Measurements from ENCODE around the gene WRAP53. TPM values are rescaled to one million over a fixed set of nuclear protein-coding genes. Genes with fewer than 3 reads are reported as not detected.

WRAP53 gene
- total and polyA plus RNA-seq, 9 donors: 1.1 to 10.1 (median 6.1) TPM

DNA sequence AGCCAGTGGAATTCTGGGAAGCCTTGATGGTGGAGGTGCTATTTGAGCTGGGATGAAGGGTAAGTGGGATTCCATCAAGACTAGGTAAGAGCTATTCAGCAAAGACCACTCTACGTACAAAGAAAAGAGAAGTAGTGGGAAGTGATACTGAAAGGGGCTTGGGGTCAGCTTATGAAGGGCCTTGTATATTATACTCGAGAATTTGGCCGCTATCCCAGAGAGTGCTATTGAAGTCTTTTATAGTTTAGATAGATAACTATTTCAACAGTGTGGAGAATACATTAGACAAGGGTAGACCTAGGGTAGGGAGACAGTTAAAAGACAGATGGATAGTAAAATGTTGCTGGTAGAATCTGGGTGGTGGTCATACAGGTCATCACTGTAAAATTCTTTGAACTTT is 39.6 kb downstream of the WRAP53 start:
- WGBS, 3 donors: 65 to 71% (median 70%) methylated on average over 3 of the region's 3 CpGs
- Histone ChIP-seq H3K27ac (no peak overlapping the region), H3K27me3 (no peaks in the 10 kb centered on the region), H3K4me1 (ENCODE audit: insufficient read depth) (no peaks in the 10 kb centered on the region), H3K36me3 (no peaks in the 10 kb centered on the region), H3K9me3 (no peaks in the 10 kb centered on the region), H3K4me3 (no peak overlapping the region)
- intact Hi-C loops (cut with DNase I): no loop called here
- DNase-seq: no peak
- TF ChIP-seq POLR2A (IDR thresholded peaks at IDR 0.05) (no peak), EP300 (IDR thresholded peaks at IDR 0.05) (no peak)
- TF ChIP-seq, protein P1, sequence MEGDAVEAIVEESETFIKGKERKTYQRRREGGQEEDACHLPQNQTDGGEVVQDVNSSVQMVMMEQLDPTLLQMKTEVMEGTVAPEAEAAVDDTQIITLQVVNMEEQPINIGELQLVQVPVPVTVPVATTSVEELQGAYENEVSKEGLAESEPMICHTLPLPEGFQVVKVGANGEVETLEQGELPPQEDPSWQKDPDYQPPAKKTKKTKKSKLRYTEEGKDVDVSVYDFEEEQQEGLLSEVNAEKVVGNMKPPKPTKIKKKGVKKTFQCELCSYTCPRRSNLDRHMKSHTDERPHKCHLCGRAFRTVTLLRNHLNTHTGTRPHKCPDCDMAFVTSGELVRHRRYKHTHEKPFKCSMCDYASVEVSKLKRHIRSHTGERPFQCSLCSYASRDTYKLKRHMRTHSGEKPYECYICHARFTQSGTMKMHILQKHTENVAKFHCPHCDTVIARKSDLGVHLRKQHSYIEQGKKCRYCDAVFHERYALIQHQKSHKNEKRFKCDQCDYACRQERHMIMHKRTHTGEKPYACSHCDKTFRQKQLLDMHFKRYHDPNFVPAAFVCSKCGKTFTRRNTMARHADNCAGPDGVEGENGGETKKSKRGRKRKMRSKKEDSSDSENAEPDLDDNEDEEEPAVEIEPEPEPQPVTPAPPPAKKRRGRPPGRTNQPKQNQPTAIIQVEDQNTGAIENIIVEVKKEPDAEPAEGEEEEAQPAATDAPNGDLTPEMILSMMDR (IDR thresholded peaks at IDR 0.05): no peak

DNA sequence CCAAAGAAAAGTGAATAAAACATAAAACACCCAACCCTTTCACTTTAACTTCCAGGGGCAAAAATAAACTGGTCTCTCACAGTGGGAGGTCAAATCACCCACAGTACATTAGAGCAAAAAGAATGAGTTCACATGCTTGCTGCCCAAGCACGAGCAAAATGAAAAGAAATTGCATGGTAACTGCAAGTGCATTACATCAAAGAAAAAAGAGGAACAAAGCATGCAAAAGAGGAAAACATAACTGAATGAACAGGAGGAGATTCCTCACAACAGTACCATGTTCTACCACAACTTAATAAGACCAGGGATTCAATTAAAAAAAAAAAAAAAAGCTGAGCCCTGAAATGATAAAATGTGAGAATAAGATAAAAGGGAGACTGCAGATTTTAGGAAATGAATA is 41.5 kb downstream of the WRAP53 start:
- no peaks in the 10 kb centered on the region for H3K27me3 ChIP-seq
- DNase-seq: no peak
- no peak overlapping the region for H3K4me3 ChIP-seq
- no peaks in the 10 kb centered on the region for H3K9me3 ChIP-seq
- no peaks in the 10 kb centered on the region for H3K4me1 ChIP-seq (ENCODE audit: insufficient read depth)
- no peak for TF ChIP-seq POLR2A (IDR thresholded peaks at IDR 0.05)
- TF ChIP-seq, protein P1 (IDR thresholded peaks at IDR 0.05): no peak
- no peak for TF ChIP-seq EP300 (IDR thresholded peaks at IDR 0.05)
- H3K36me3 ChIP-seq: no peaks in the 10 kb centered on the region
- intact Hi-C loops (cut with DNase I): loop anchor here in 1 of 4 donors (10.0 kb wide), 1 partner anchor 255 kb away; no protein-coding TSS in a partner anchor
- 54 to 67% (median 67%) methylated on average over 1 of the region's 1 CpG for WGBS, 3 donors
- H3K27ac ChIP-seq: no peak overlapping the region

DNA sequence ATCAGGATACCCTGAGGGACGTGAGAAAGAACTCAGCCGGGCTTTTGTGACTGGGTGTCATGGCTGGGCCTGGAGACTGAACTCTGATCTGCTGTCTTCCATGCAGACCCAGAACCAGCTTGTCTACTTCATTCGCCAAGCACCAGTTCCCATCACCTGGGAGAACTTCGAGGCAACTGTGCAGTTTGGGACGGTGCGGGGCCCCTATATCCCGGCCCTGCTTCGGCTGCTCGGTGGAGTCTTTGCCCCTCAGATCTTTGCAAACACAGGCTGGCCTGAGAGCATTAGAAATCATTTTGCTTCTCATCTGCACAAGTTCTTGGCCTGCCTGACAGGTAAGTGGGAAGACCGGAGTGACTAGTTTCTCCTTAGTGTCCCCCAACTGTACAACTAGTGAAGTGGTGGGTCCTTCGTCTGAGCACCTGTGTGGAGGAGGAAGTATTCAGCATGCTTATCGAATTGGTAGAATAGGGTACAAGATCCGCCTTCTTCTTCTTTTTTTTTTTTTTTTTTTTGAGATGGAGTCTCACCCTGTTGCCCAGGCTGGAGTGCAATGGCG is 44.8 kb downstream of the WRAP53 start:
- no peaks in the 10 kb centered on the region for H3K27me3 ChIP-seq
- no peaks in the 10 kb centered on the region for H3K4me1 ChIP-seq (ENCODE audit: insufficient read depth)
- H3K9me3 ChIP-seq: no peaks in the 10 kb centered on the region
- DNase-seq: no peak
- 87 to 91% (median 88%) methylated on average over 14 of the region's 14 CpGs for WGBS, 3 donors
- intact Hi-C loops (cut with DNase I): loop anchor here in 1 of 4 donors (10.0 kb wide), 1 partner anchor 252 kb away; no protein-coding TSS in a partner anchor
- no peak for TF ChIP-seq POLR2A (IDR thresholded peaks at IDR 0.05)
- no peak for TF ChIP-seq EP300 (IDR thresholded peaks at IDR 0.05)
- TF ChIP-seq, protein P1 (IDR thresholded peaks at IDR 0.05): no peak
- no peaks in the 10 kb centered on the region for H3K36me3 ChIP-seq
- no peak overlapping the region for H3K27ac ChIP-seq
- H3K4me3 ChIP-seq: no peak overlapping the region

DNA sequence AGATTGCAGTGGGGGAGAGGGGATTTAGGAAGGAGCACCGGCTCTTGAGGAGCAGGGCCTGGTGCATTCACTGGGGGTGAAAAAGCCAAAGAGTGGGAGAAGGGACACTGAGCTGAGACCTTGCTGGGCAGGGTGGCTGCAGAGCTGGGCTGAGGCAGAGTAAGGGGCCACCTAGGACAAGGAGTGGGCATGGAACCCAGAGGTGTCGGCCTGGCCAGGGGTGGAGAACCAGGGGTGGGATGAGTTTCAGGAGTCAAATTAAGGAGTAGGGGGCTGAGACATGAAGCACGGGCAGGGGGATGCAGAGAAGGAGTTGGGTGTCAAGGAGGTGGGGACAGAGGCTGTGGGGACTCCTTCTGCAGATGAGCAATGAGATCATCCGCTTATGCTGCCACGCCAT is 49.3 kb downstream of the WRAP53 start:
- intact Hi-C loops (cut with DNase I): loop anchor here in 1 of 4 donors (10.0 kb wide), 1 partner anchor 247 kb away; no protein-coding TSS in a partner anchor
- Histone ChIP-seq H3K27me3 (no peaks in the 10 kb centered on the region), H3K27ac (no peak overlapping the region), H3K36me3 (no peaks in the 10 kb centered on the region), H3K9me3 (no peaks in the 10 kb centered on the region), H3K4me3 (no peak overlapping the region), H3K4me1 (ENCODE audit: insufficient read depth) (no peaks in the 10 kb centered on the region)
- WGBS, 3 donors: 80 to 86% (median 83%) methylated on average over 5 of the region's 5 CpGs
- TF ChIP-seq EP300 (IDR thresholded peaks at IDR 0.05) (no peak), POLR2A (IDR thresholded peaks at IDR 0.05) (no peak)
- TF ChIP-seq, protein P1 (IDR thresholded peaks at IDR 0.05): no peak
- DNase-seq: no peak
